Islet of Langerhans (tissue), 1 donor: Measurements from ENCODE around the gene ABHD13.

Experiments
- FAIRE-seq: peaks from one replicate; lab custom pipeline; 2011; peaks lifted over from hg19 to GRCh38; lab: Jason Lieb, UNC

Gene ABHD13

GRCh38 chr13:108218044-108218974 lies at the start of gene ABHD13:
TSS of gene ABHD13 (plus strand) at chr13:108218392. CDS start at chr13:108229219, 10,827 bp downstream.
- FAIRE-seq, result no peak

- FAIRE-seq, result no peak
Measured at GRCh38 chr13:108168929-108169328, 49.3 kb upstream of the ABHD13 start.

- FAIRE-seq, result peak; percentile 89
Measured at GRCh38 chr13:108176685-108177274, 41.4 kb upstream of the ABHD13 start.

GRCh38 chr13:108178078-108178477 lies 40.1 kb upstream of the ABHD13 start:
- no peak for FAIRE-seq

GRCh38 chr13:108182652-108183051 lies 35.5 kb upstream of the ABHD13 start:
- no peak for FAIRE-seq

GRCh38 chr13:108185223-108185622 lies 33.0 kb upstream of the ABHD13 start:
- no peak for FAIRE-seq

- no peak for FAIRE-seq
Measured at GRCh38 chr13:108188260-108188659, 29.9 kb upstream of the ABHD13 start.

GRCh38 chr13:108190897-108191296 lies 27.3 kb upstream of the ABHD13 start:
- no peak for FAIRE-seq

GRCh38 chr13:108193806-108194205 lies 24.4 kb upstream of the ABHD13 start:
- no peak for FAIRE-seq

- FAIRE-seq, result no peak
Measured at GRCh38 chr13:108194435-108194936, 23.7 kb upstream of the ABHD13 start.

GRCh38 chr13:108195146-108195545 lies 23.0 kb upstream of the ABHD13 start:
- no peak for FAIRE-seq

GRCh38 chr13:108195861-108196260 lies 22.3 kb upstream of the ABHD13 start:
- no peak for FAIRE-seq

- FAIRE-seq, result peak; percentile 84
Measured at GRCh38 chr13:108200781-108201398, 17.3 kb upstream of the ABHD13 start.

GRCh38 chr13:108210551-108210950 lies 7.6 kb upstream of the ABHD13 start:
- no peak for FAIRE-seq

GRCh38 chr13:108212886-108213285 lies 5.3 kb upstream of the ABHD13 start:
- FAIRE-seq, result no peak

- peak; percentile 86 for FAIRE-seq
Measured at GRCh38 chr13:108213946-108214345, 4.2 kb upstream of the ABHD13 start.

- FAIRE-seq, result no peak
Measured at GRCh38 chr13:108214441-108215271, 3.5 kb upstream of the ABHD13 start.

GRCh38 chr13:108215436-108215835 lies 2.8 kb upstream of the ABHD13 start, which contains the start of gene LIG4:
TSS of gene LIG4 (minus strand) at chr13:108215536. CDS start at chr13:108211268, 4,268 bp downstream.
- FAIRE-seq, result no peak

GRCh38 chr13:108217307-108218043 lies 717 bp upstream of the ABHD13 start:
- FAIRE-seq, result peak; percentile 56

- no peak for FAIRE-seq
Measured at GRCh38 chr13:108220041-108220440, 1.8 kb downstream of the ABHD13 start.
